ENCODE measurements around the gene GTSE1. TPM values are rescaled to one million over a fixed set of nuclear protein-coding genes. Genes with fewer than 3 reads are reported as not detected.

GTSE1 gene
- total RNA-seq, 1 experiment from 2014 or later = 55.1 TPM

GRCh38 chr22:46369716-46370583 is 73.3 kb downstream of the GTSE1 start:
- peak overlapping the region; percentile 62 for H3K4me3 Mint-ChIP-seq (ENCODE audit: unreplicated experiment)
- intact Hi-C loops (cut with micrococcal nuclease; ENCODE audit: unreplicated experiment) = loop anchor here (1.0 kb wide), 1 partner anchor 8 kb away; no protein-coding TSS in a partner anchor
- H3K4me1 ChIP-seq = peaks cover 23% of the 10 kb centered on the region
- DNase-seq = no peak
- CTCF ChIA-PET = interaction anchor here (0.5 to 1.9 kb wide), 6 partner anchors 14 to 224 kb away, joined by 3 to 6 read pairs (median 4); no protein-coding TSS in a partner anchor
- POLR2A ChIA-PET = no interaction called here
- TF ChIP-seq CTCF (IDR thresholded peaks at IDR 0.05; ENCODE audit: insufficient read depth in 1 of 2, low read depth in 1 of 2, low read length in 1 of 2, severe bottlenecking in 1 of 2, unreplicated experiment in 1 of 2) = no peak
- peak overlapping the region; percentile 85 for H3K27ac Mint-ChIP-seq (ENCODE audit: unreplicated experiment)
- no peaks in the 10 kb centered on the region for H3K9me3 Mint-ChIP-seq (ENCODE audit: unreplicated experiment)
- H3K27me3 Mint-ChIP-seq (ENCODE audit: insufficient read depth, unreplicated experiment) = no peaks in the 10 kb centered on the region
- no TSS peak for BruUV-seq (replicated peaks)
- no peaks in the 10 kb centered on the region for H3K36me3 ChIP-seq (ENCODE audit: control insufficient read depth, insufficient read depth, low read length)
- H3K4me3 ChIP-seq (ENCODE audit: low read depth, low read length) = no peak overlapping the region
- peaks cover 26% of the 10 kb centered on the region for H3K4me1 Mint-ChIP-seq (ENCODE audit: low read depth, unreplicated experiment)
- H3K9me3 ChIP-seq = no peaks in the 10 kb centered on the region
- no peaks in the 10 kb centered on the region for H3K27me3 ChIP-seq (replicated peaks; ENCODE audit: control insufficient read depth, insufficient read depth, low read length)
- peaks cover 62% of the 10 kb centered on the region for H3K36me3 Mint-ChIP-seq (ENCODE audit: insufficient read depth, unreplicated experiment)

GRCh38 chr22:46370584-46371291 is 74.1 kb downstream of the GTSE1 start:
- peak in 1 of 2 experiments; percentile 28 for TF ChIP-seq CTCF (IDR thresholded peaks at IDR 0.05; ENCODE audit: insufficient read depth in 1 of 2, low read depth in 1 of 2, low read length in 1 of 2, severe bottlenecking in 1 of 2, unreplicated experiment in 1 of 2)
- peaks cover 3% of the 10 kb centered on the region for H3K9me3 Mint-ChIP-seq (ENCODE audit: unreplicated experiment)
- peaks cover 31% of the 10 kb centered on the region for H3K4me1 Mint-ChIP-seq (ENCODE audit: low read depth, unreplicated experiment)
- ChIA-PET CTCF (interaction anchor here (0.6 to 1.9 kb wide), 5 partner anchors 14 to 194 kb away, joined by 3 to 6 read pairs (median 4); no protein-coding TSS in a partner anchor), POLR2A (no interaction called here)
- Histone ChIP-seq H3K4me3 (ENCODE audit: low read depth, low read length) (no peak overlapping the region), H3K36me3 (ENCODE audit: control insufficient read depth, insufficient read depth, low read length) (no peaks in the 10 kb centered on the region), H3K9me3 (peaks cover 3% of the 10 kb centered on the region), H3K27me3 (replicated peaks; ENCODE audit: control insufficient read depth, insufficient read depth, low read length) (no peaks in the 10 kb centered on the region), H3K4me1 (peaks cover 23% of the 10 kb centered on the region)
- no peaks in the 10 kb centered on the region for H3K27me3 Mint-ChIP-seq (ENCODE audit: insufficient read depth, unreplicated experiment)
- peaks cover 70% of the 10 kb centered on the region for H3K36me3 Mint-ChIP-seq (ENCODE audit: insufficient read depth, unreplicated experiment)
- intact Hi-C loops (cut with micrococcal nuclease; ENCODE audit: unreplicated experiment) = loop anchor here (1.0 kb wide), 1 partner anchor 8 kb away; no protein-coding TSS in a partner anchor
- TSS peak; percentile 98 for BruUV-seq (replicated peaks)
- peak; percentile 74 to 78 for DNase-seq
- H3K4me3 Mint-ChIP-seq (ENCODE audit: unreplicated experiment) = peak overlapping the region; percentile 62
- peak overlapping the region; percentile 85 for H3K27ac Mint-ChIP-seq (ENCODE audit: unreplicated experiment)

- Mint-ChIP-seq H3K9me3 (ENCODE audit: unreplicated experiment) (peaks cover 12% of the 10 kb centered on the region), H3K27ac (ENCODE audit: unreplicated experiment) (peak overlapping the region; percentile 85), H3K4me3 (ENCODE audit: unreplicated experiment) (peak overlapping the region; percentile 19), H3K36me3 (ENCODE audit: insufficient read depth, unreplicated experiment) (peaks cover 78% of the 10 kb centered on the region), H3K27me3 (ENCODE audit: insufficient read depth, unreplicated experiment) (no peaks in the 10 kb centered on the region), H3K4me1 (ENCODE audit: low read depth, unreplicated experiment) (peaks cover 34% of the 10 kb centered on the region)
- POLR2A ChIA-PET = no interaction called here
- Histone ChIP-seq H3K36me3 (ENCODE audit: control insufficient read depth, insufficient read depth, low read length) (no peaks in the 10 kb centered on the region), H3K4me1 (peaks cover 23% of the 10 kb centered on the region), H3K9me3 (peaks cover 13% of the 10 kb centered on the region), H3K27me3 (replicated peaks; ENCODE audit: control insufficient read depth, insufficient read depth, low read length) (no peaks in the 10 kb centered on the region), H3K4me3 (ENCODE audit: low read depth, low read length) (no peak overlapping the region)
- DNase-seq = no peak
- intact Hi-C loops (cut with micrococcal nuclease; ENCODE audit: unreplicated experiment) = no loop called here
- no TSS peak for BruUV-seq (replicated peaks)
- no peak for TF ChIP-seq CTCF (IDR thresholded peaks at IDR 0.05; ENCODE audit: insufficient read depth in 1 of 2, low read depth in 1 of 2, low read length in 1 of 2, severe bottlenecking in 1 of 2, unreplicated experiment in 1 of 2)
- CTCF ChIA-PET = interaction anchor here (0.6 kb wide), 1 partner anchor 256 kb away, joined by 4 read pairs; no protein-coding TSS in a partner anchor
Observed at GRCh38 chr22:46371623-46372226, 75.1 kb downstream of the GTSE1 start.
